C4-2B (cell line): ENCODE measurements around the gene NFIB.

ENCODE experiments used
- CTCF ChIP-seq: fragments of 450-650 bp; conservative IDR thresholded peaks from 2 replicates; pipeline ENCODE4 v1.5.1; 2017; ENCODE audit warnings: mild to moderate bottlenecking
- ZFX ChIP-seq: fragments of 450-650 bp; IDR thresholded peaks from 2 replicates; pipeline ENCODE4 v1.6.1; 2017

- TF ChIP-seq CTCF, result no peak
- TF ChIP-seq ZFX, result no peak
These were observed 106.5 kb downstream of the NFIB start for GRCh38 chr9:14207352-14207995.
